H1 (cell line): ENCODE data around the gene SYPL1. TPM values are rescaled to one million over a fixed set of nuclear protein-coding genes. Genes with fewer than 3 reads are reported as not detected.
A peak's percentile ranks its signal among the peaks of the same experiment; 100 is the strongest.

Source experiments
- CTCF ChIA-PET: fragments of 300-600 bp; sonication (Branson Sonifier 250); formaldehyde crosslinking; loops from one replicate; lab custom pipeline; 2021; ENCODE audit not compliant: partially characterized antibody; lab: Charles Lee
- POLR2A ChIA-PET: fragments of 300-600 bp; sonication (Branson Sonifier 250); formaldehyde crosslinking; loops from one replicate; lab custom pipeline; 2021; ENCODE audit warnings: inconsistent platforms; ENCODE audit not compliant: partially characterized antibody; lab: Charles Lee
- DNase-seq, 2 experiments: peaks; one replicate each; pipeline versions ENCODE4 v3.0.0 to v3.0.0-alpha.2; 2010 to 2022; ENCODE audit warnings: low spot score in 2 of 2, low read depth in 1 of 2, mixed read lengths in 1 of 2
- FAIRE-seq: peaks from 2 replicates; lab custom pipeline; 2011; peaks lifted over from hg19 to GRCh38; lab: Jason Lieb, UNC
- H2AFZ ChIP-seq: 2 replicates; pipeline ENCODE4 v1.8.1; 2012; ENCODE audit warnings: low read length, inconsistent platforms
- H2AK5ac ChIP-seq: 2 replicates; pipeline ENCODE4 v1.6.1; 2013; ENCODE audit warnings: low read depth, low read length
- H2BK120ac ChIP-seq: replicated peaks from 2 replicates; pipeline ENCODE3; 2013; ENCODE audit warnings: low read depth, low read length, inconsistent platforms
- H2BK12ac ChIP-seq: 2 replicates; pipeline ENCODE4 v1.6.1; 2013; ENCODE audit warnings: low read depth, low read length
- H2BK15ac ChIP-seq: 2 replicates; pipeline ENCODE4 v1.6.1; 2013; ENCODE audit warnings: low read length
- H2BK20ac ChIP-seq: 2 replicates; pipeline ENCODE4 v1.6.1; 2013; ENCODE audit warnings: low read length
- H2BK5ac ChIP-seq: 2 replicates; pipeline ENCODE4 v1.6.1; 2013; ENCODE audit warnings: low read depth, low read length
- H3K14ac ChIP-seq: 2 replicates; pipeline ENCODE4 v1.6.1; 2013; ENCODE audit warnings: inconsistent platforms; ENCODE audit not compliant: insufficient read length
- H3K18ac ChIP-seq: 2 replicates; pipeline ENCODE4 v1.6.1; 2013; ENCODE audit warnings: low read length; ENCODE audit errors: extremely low read depth
- H3K23ac ChIP-seq: 2 replicates; pipeline ENCODE4 v1.6.1; 2013; ENCODE audit warnings: inconsistent platforms; ENCODE audit not compliant: insufficient read length
- H3K23me2 ChIP-seq: 2 replicates; pipeline ENCODE4 v1.6.1; 2013; ENCODE audit warnings: low read depth, low read length
- H3K27ac ChIP-seq: 2 replicates; pipeline ENCODE4 v1.6.1; 2011; ENCODE audit warnings: low read depth, low read length, inconsistent platforms
- H3K27me3 ChIP-seq, 4 experiments: replicated peaks in 1 of 4; 1 replicate in 1 of 4; 2 replicates in 3 of 4; pipeline versions ENCODE4 v1.6.1 to v1.8.1; 2011 to 2013; ENCODE audit warnings: low read length in 3 of 4, mild to moderate bottlenecking in 3 of 4, inconsistent platforms in 2 of 4, mixed read lengths in 2 of 4, moderate library complexity in 1 of 4; ENCODE audit not compliant: control insufficient read depth in 3 of 4, insufficient read depth in 3 of 4; ENCODE audit errors: extremely low read depth in 1 of 4
- H3K36me3 ChIP-seq, 4 experiments: 2 replicates each; pipeline versions ENCODE4 v1.6.1 to v1.8.1; 2011 to 2013; ENCODE audit warnings: mild to moderate bottlenecking in 4 of 4, low read length in 3 of 4, moderate library complexity in 2 of 4, control low read depth in 1 of 4, inconsistent platforms in 1 of 4; ENCODE audit not compliant: insufficient read depth in 4 of 4, control insufficient read depth in 2 of 4
- H3K4ac ChIP-seq: replicated peaks from 2 replicates; pipeline ENCODE3; 2013; ENCODE audit warnings: low read length, low read depth, mixed read lengths, inconsistent platforms; ENCODE audit not compliant: insufficient read length
- H3K4me1 ChIP-seq, 4 experiments: replicated peaks in 1 of 4; 1 replicate in 1 of 4; 2 replicates in 3 of 4; pipeline versions ENCODE4 v1.6.1 to v1.8.1; 2011 to 2013; ENCODE audit warnings: low read length in 3 of 4, inconsistent platforms in 2 of 4, mixed read lengths in 1 of 4; ENCODE audit not compliant: insufficient read depth in 4 of 4, control insufficient read depth in 3 of 4
- H3K4me2 ChIP-seq, 2 experiments: 2 replicates each; pipeline versions ENCODE4 v1.6.1 to v1.8.1; 2011 to 2013; ENCODE audit warnings: low read depth in 2 of 2, low read length in 2 of 2, control low read depth in 1 of 2, inconsistent platforms in 1 of 2, mild to moderate bottlenecking in 1 of 2; ENCODE audit not compliant: insufficient read depth in 1 of 2
- H3K4me3 ChIP-seq, 4 experiments: fragments of 200-600, 300-600 bp in 1 of 4; sonication (generic), shearing (Covaris generic), sonication (Bioruptor Twin) in 1 of 4; 2 replicates each; pipeline versions ENCODE4 v1.5.1 to v1.8.1; 2011 to 2016; ENCODE audit warnings: low read length in 4 of 4, low read depth in 3 of 4, control low read depth in 2 of 4, inconsistent platforms in 2 of 4, mild to moderate bottlenecking in 2 of 4, mixed read lengths in 1 of 4, moderate library complexity in 1 of 4; ENCODE audit not compliant: insufficient read depth in 2 of 4; ENCODE audit errors: extremely low read depth in 1 of 4
- H3K56ac ChIP-seq: replicated peaks from 2 replicates; pipeline ENCODE3; 2013; ENCODE audit warnings: low read depth, mild to moderate bottlenecking, mixed read lengths, low read length, inconsistent platforms; ENCODE audit not compliant: insufficient read length
- H3K79me1 ChIP-seq: 2 replicates; pipeline ENCODE4 v1.6.1; 2013; ENCODE audit warnings: low read depth, low read length, control low read depth
- H3K79me2 ChIP-seq, 2 experiments: 2 replicates each; pipeline versions ENCODE4 v1.6.1 to v1.8.1; 2012 to 2013; ENCODE audit warnings: low read length in 2 of 2, mild to moderate bottlenecking in 2 of 2, inconsistent platforms in 1 of 2; ENCODE audit not compliant: insufficient read depth in 2 of 2, control insufficient read depth in 1 of 2
- H3K9ac ChIP-seq, 4 experiments: replicated peaks in 1 of 4; 1 replicate in 1 of 4; 2 replicates in 3 of 4; pipeline versions ENCODE4 v1.6.1 to v1.8.1; 2011 to 2013; ENCODE audit warnings: low read depth in 3 of 4, low read length in 3 of 4, control low read depth in 2 of 4, mild to moderate bottlenecking in 2 of 4, moderate library complexity in 2 of 4, inconsistent platforms in 1 of 4; ENCODE audit errors: extremely low read depth in 1 of 4
- H3K9me3 ChIP-seq, 2 experiments: 2 replicates each; pipeline versions ENCODE4 v1.6.1 to v1.8.1; 2012 to 2013; ENCODE audit warnings: mild to moderate bottlenecking in 2 of 2, moderate library complexity in 2 of 2, control low read depth in 1 of 2, inconsistent platforms in 1 of 2, low read depth in 1 of 2, low read length in 1 of 2, mixed read lengths in 1 of 2; ENCODE audit not compliant: insufficient read depth in 2 of 2
- H4K20me1 ChIP-seq, 2 experiments: replicated peaks in 1 of 2; 2 replicates each; pipeline versions ENCODE3 to v1.8.1; 2011 to 2013; ENCODE audit warnings: inconsistent platforms in 2 of 2, low read length in 2 of 2, mild to moderate bottlenecking in 1 of 2; ENCODE audit not compliant: insufficient read depth in 2 of 2, control insufficient read depth in 1 of 2
- H4K5ac ChIP-seq: 2 replicates; pipeline ENCODE4 v1.6.1; 2013; ENCODE audit warnings: low read length, low read depth, mixed read lengths, inconsistent platforms; ENCODE audit not compliant: insufficient read length
- H4K8ac ChIP-seq: 2 replicates; pipeline ENCODE4 v1.8.0; 2013; ENCODE audit warnings: mild to moderate bottlenecking, moderate library complexity, low read length, inconsistent platforms; ENCODE audit not compliant: insufficient read depth; ENCODE audit errors: extremely low read depth
- H4K91ac ChIP-seq: replicated peaks from 2 replicates; pipeline ENCODE3; 2013; ENCODE audit warnings: low read length, mixed read lengths, inconsistent platforms; ENCODE audit not compliant: insufficient read length
- BRCA1 ChIP-seq: IDR thresholded peaks from 2 replicates; pipeline ENCODE4 v1.6.1; 2012; ENCODE audit warnings: low read depth, low read length, improper control_type of control experiment
- FOSL1 ChIP-seq: IDR thresholded peaks from 2 replicates; pipeline ENCODE4 v1.6.1; 2011; ENCODE audit warnings: mild to moderate bottlenecking, low read depth, low read length, moderate library complexity; ENCODE audit not compliant: insufficient read depth
- SP1 ChIP-seq: IDR thresholded peaks from 2 replicates; pipeline ENCODE4 v1.6.1; 2011; ENCODE audit warnings: low read depth, low read length
- SP2 ChIP-seq: IDR thresholded peaks from 2 replicates; pipeline ENCODE4 v1.6.1; 2012; ENCODE audit warnings: mild to moderate bottlenecking, low read length, inconsistent platforms
- USF2 ChIP-seq: IDR thresholded peaks from 2 replicates; pipeline ENCODE4 v1.6.1; 2011; ENCODE audit warnings: low read length, improper control_type of control experiment
- WGBS, 2 experiments: shearing (Covaris generic) in 1 of 2; methylation state at CpG; one replicate each; pipeline versions ENCODE4 v1.1.6 to v1.1.7; 2013 to 2015; ENCODE audit warnings: low lambda C conversion rate in 2 of 2, mixed read lengths in 2 of 2, inconsistent platforms in 1 of 2, low coverage in 1 of 2, missing lambda C conversion rate in 1 of 2; ENCODE audit not compliant: insufficient replicate concordance in 2 of 2, insufficient coverage in 1 of 2, insufficient read length in 1 of 2; ENCODE audit errors: extremely low coverage in 1 of 2, missing lambda C conversion rate in 1 of 2; 5-methylcytosine and 5-hydroxymethylcytosine counted together
- polyA plus RNA-seq, 7 experiments: library from polyadenylated mRNA; depleted of rRNA in 3 of 7; stranded (reverse) in 5 of 7; unstranded in 2 of 7; fragments of >200 nt in 5 of 7; fragments of 200-250 nt in 2 of 7; gene quantifications; 1 replicate in 5 of 7; 2 replicates in 1 of 7; 4 replicates in 1 of 7; pipeline versions ENCODE4 v1.2.1 to v1.2.3, GENCODE V29; 2011 to 2013; ENCODE audit warnings: missing spikeins in 2 of 7, mixed read lengths in 2 of 7
- total RNA-seq: library from RNA; stranded (reverse); fragmentation: NEBNext Ultra II Directional; extraction: Animal tissue kit (Norgen Biotek cat#: 25700); gene quantifications from 2 replicates; pipeline ENCODE4 v1.2.1, GENCODE V29; 2021

SYPL1 gene
- total and polyA plus RNA-seq, 2 of the 8 experiments (the other 6 are each of a cell fraction or from before 2014, with no cell fraction given): 44.9 to 57.7 TPM

- Histone ChIP-seq H3K14ac (no peak overlapping the region), H3K23ac (no peak overlapping the region), H4K8ac (no peak overlapping the region), H2BK15ac (no peak overlapping the region), H3K18ac (no peak overlapping the region), H4K5ac (no peak overlapping the region), H3K23me2 (peaks cover 5% of the 10 kb centered on the region; the same call in 1 of the 2 replicates), H3K4ac (no peak overlapping the region), H2BK12ac (no peak overlapping the region), H4K20me1 (peaks cover 0 to 7% of the 10 kb centered on the region in 2 experiments), H4K91ac (no peak overlapping the region), H3K4me1 (peaks cover 0 to 22% (median 12%) of the 10 kb centered on the region in 4 experiments; a peak in 4 of 7 replicates), H3K9me3 (no peaks in the 10 kb centered on the region), H3K4me2 (peak overlapping the region; percentile 7 to 46), H2BK5ac (no peak overlapping the region), H3K9ac (no peak overlapping the region), H3K56ac (no peak overlapping the region), H2AFZ (no peak overlapping the region), H2AK5ac (no peak overlapping the region), H3K27me3 (no peaks in the 10 kb centered on the region), H3K79me2 (peaks cover 0 to 62% of the 10 kb centered on the region in 2 experiments; a peak in 2 of 4 replicates), H3K27ac (no peak overlapping the region), H3K4me3 (peak overlapping the region in 1 of 4 experiments; percentile 79; a peak in 3 of 8 replicates), H2BK20ac (no peak overlapping the region), H3K79me1 (no peaks in the 10 kb centered on the region), H3K36me3 (no peaks in the 10 kb centered on the region; a peak in 3 of 8 replicates), H2BK120ac (no peak overlapping the region)
- WGBS, 2 experiments: 77 to 100% methylated on average over 1 to 6 of the region's 6 CpGs
- POLR2A ChIA-PET: no interaction called here
- TF ChIP-seq USF2: no peak
- TF ChIP-seq FOSL1: no peak
- no peak for TF ChIP-seq SP2
- no peak for TF ChIP-seq SP1
- TF ChIP-seq BRCA1: no peak
- CTCF ChIA-PET: interaction anchor here (1.1 to 1.3 kb wide), 2 partner anchors 27 to 52 kb away, joined by 3 to 4 read pairs; no protein-coding TSS in a partner anchor
- FAIRE-seq (no peak), DNase-seq (no peak)
Measured at GRCh38 chr7:106109521-106110237, 2.4 kb downstream of the SYPL1 start.
